Epithelial cell of proximal tubule (primary cell): ENCODE data around the gene GSK3B. TPM values are rescaled to one million over a fixed set of nuclear protein-coding genes. Genes with fewer than 3 reads are reported as not detected.

Experiments
- DNase-seq: peaks from one replicate; pipeline ENCODE4 v3.0.0-alpha.2; 2011; ENCODE audit warnings: low read depth
- H3K4me3 ChIP-seq: 2 replicates; pipeline ENCODE4 v1.5.1; 2011; ENCODE audit warnings: low read depth, mild to moderate bottlenecking, low read length
- CTCF ChIP-seq: conservative IDR thresholded peaks from 2 replicates; pipeline ENCODE4 v1.5.1; 2012; ENCODE audit warnings: low read depth, mild to moderate bottlenecking, low read length
- total RNA-seq: library from RNA; depleted of rRNA; stranded (reverse); fragments of >200 nt; gene quantifications from 2 replicates; pipeline ENCODE4 v1.2.3, GENCODE V29; 2015

The GSK3B gene
- total RNA-seq, 1 donor from 2014 or later = 31.7 TPM

GRCh38 chr3:119808843-119809242 lies 285.4 kb downstream of the GSK3B start:
- TF ChIP-seq CTCF = no peak
- no peak overlapping the region for H3K4me3 ChIP-seq
- DNase-seq = no peak

- no peak for TF ChIP-seq CTCF
- no peak for DNase-seq
- no peak overlapping the region for H3K4me3 ChIP-seq
Observed at GRCh38 chr3:119808244-119808643, 286.0 kb downstream of the GSK3B start.

- TF ChIP-seq CTCF = no peak
- no peak for DNase-seq
Observed at GRCh38 chr3:119800844-119801243, 293.4 kb downstream of the GSK3B start.

GRCh38 chr3:119796785-119797184 lies 297.5 kb downstream of the GSK3B start:
- no peak for DNase-seq
- H3K4me3 ChIP-seq = no peak overlapping the region
- no peak for TF ChIP-seq CTCF

More at GRCh38 chr3:119800844-119801243, 293.4 kb downstream of the GSK3B start:
- H3K4me3 ChIP-seq = no peak overlapping the region

GRCh38 chr3:119796368-119796767 lies 297.9 kb downstream of the GSK3B start:
- DNase-seq = no peak
- no peak overlapping the region for H3K4me3 ChIP-seq

GRCh38 chr3:119795849-119796248 lies 298.4 kb downstream of the GSK3B start:
- no peak for TF ChIP-seq CTCF
- DNase-seq = no peak
- no peak overlapping the region for H3K4me3 ChIP-seq

More at GRCh38 chr3:119796368-119796767, 297.9 kb downstream of the GSK3B start:
- TF ChIP-seq CTCF = no peak

- DNase-seq = no peak
- no peak overlapping the region for H3K4me3 ChIP-seq
- TF ChIP-seq CTCF = no peak
Observed at GRCh38 chr3:119794971-119795612, 299.2 kb downstream of the GSK3B start.
